NOMO-1 (cell line): ENCODE measurements around the gene SEC23IP.
"Not testable (repeated sequence)": the region's sequence is repeated elsewhere in the genome, so short reads cannot be mapped to it uniquely, and the experiment has no call there.

Experiments
- DNase-seq, 2 experiments: peaks; one replicate each; lab custom pipeline; 2025; ENCODE audit not compliant: unreplicated experiment in 2 of 2; lab: John Stamatoyannopoulos, UW

Gene SEC23IP

DNA sequence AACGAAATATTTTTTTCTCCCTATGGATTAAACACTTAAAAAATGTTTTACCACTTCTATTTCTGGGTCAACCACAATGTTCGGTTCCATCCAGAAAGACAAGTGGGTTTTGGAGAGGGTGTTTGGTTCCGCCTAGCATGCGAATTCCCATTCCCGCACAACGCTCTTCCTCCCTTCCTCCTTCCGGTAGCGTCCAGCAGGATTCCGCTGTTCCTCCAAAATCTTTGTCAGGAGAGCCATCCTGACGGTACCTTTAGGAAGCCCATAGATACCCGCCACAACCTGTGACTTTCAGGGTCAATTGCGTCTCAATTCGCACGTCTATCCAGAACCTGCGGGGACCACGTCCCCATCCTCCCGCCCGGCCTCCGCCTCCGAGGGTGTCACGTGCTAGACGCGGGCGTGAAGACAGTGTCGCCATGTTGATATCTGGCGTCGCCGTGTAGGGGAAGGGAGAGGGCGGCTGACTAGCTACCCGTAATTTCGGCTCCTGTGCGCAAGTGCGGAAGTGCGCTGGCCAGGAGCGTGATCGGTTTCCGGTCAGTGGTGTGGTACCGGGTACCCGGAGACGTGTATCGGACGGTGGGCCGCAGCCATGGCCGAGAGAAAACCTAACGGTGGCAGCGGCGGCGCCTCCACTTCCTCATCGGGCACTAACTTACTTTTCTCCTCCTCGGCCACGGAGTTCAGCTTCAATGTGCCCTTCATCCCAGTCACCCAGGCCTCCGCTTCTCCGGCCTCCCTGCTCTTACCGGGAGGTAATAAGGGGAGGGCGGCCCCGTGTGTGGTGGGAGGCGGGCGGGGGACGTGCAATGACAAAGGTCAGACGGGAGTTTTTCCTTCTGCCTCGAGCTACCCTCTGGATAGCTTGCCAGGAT lies at the start of gene SEC23IP:
Gene SEC23IP, plus strand, starts transcription at position 543 of the 878 bp plus-strand sequence. Its CDS starts 53 bp downstream, at position 596.
- DNase-seq: peak; percentile 92 to 94

- no peak for DNase-seq
Measured at GRCh38 chr10:119845656-119846055, 46.9 kb upstream of the SEC23IP start.

GRCh38 chr10:119849031-119849789 lies 43.3 kb upstream of the SEC23IP start:
- no peak for DNase-seq

- DNase-seq: no peak
Measured at GRCh38 chr10:119849944-119850343, 42.6 kb upstream of the SEC23IP start.

DNA sequence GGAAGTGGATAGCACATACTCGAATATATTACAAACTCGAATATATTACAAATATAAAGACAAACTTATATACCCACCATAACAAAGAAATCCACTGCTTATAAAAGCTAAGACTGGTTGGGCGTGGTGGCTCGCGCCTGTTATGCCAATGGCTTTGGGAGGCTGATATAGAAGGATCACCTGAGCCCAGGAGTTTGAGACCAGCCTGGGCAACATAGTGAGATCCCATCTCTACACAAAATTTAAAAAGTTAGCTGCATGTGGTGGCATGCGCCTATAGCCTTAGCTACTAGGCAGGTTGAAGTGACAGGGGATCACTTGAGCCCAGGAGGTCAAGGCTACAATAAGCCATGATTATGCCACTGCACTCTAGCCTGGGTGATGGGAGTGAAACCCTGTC lies 40.3 kb upstream of the SEC23IP start:
- no peak for DNase-seq

GRCh38 chr10:119852822-119853221 lies 39.7 kb upstream of the SEC23IP start:
- DNase-seq: no peak

- no peak for DNase-seq
Measured at GRCh38 chr10:119853574-119853973, 39.0 kb upstream of the SEC23IP start.

GRCh38 chr10:119858063-119858462 lies 34.5 kb upstream of the SEC23IP start:
- DNase-seq: no peak

DNA sequence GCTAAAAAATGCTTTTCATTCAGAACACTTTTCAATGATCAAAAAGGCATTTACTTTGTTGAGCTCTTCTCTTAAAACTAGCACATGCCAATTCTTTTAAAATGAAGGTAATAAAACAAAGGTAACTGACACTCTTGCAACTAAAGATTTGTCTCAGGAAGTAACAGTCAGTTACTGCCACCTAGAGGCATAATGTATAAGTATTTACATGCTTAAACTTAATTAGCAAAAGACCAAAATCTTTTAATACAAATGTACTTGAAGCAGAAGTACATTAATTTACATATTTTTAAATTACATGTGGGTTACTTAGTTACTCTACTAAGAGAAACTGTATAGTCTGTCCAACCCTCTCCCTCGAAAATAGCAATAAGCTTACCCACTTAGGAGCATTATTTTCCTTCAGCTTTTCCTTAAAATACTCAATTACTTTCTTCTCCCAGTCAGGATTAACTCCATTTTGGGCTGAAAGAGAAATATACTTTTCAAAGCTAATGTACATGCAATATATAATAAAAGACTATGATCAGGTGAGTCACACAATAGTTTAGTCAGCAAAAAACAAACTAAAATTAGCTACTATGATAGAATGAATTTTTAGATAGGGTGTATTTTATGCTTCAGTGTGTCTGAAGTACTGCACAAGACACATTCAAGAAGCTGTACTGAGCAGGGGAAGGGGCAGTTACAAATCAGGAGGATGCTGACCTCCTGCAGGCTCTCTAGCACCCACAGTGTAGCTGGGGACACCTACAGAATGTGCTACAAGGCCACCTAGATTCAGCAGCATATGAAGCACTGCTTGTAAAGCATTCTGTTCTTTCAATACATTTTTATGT lies 32.9 kb upstream of the SEC23IP start:
- peak; percentile 22 to 48 for DNase-seq

DNA sequence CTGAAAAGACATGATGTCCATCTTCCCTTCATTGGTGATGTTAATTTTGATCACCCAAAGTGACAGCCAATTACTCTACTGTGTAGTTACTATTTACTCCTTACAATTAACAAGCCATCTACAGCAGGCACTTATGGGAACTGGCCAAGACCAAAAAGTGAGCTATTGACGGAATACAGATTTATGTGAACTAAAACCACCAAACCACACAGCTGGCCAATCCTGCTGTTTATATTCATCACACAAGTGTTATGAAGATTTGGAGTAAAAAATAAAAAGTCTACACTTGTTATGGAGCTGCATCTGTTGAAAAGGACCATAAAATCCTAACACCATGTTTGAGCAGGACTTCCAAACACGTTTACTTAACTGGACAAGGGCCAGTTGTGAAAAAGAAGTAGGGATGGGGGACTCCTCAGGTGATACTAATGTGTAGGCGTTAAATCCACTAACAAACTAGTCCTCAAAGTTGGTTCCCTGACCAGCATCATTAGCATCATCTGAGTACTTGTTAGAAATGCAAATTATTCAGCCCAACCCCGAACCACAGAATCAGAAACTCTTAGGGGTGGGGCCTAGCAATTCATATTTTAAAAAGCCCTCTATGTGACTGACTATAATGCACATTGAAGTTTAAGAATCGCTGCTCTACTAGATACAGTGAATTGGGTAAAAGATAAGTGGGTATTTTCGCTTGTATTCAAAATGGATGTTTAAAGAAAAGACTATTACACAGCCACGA lies 31.5 kb upstream of the SEC23IP start:
- DNase-seq: no peak

- DNase-seq: no peak
Measured at GRCh38 chr10:119862524-119862923, 30.0 kb upstream of the SEC23IP start.

DNA sequence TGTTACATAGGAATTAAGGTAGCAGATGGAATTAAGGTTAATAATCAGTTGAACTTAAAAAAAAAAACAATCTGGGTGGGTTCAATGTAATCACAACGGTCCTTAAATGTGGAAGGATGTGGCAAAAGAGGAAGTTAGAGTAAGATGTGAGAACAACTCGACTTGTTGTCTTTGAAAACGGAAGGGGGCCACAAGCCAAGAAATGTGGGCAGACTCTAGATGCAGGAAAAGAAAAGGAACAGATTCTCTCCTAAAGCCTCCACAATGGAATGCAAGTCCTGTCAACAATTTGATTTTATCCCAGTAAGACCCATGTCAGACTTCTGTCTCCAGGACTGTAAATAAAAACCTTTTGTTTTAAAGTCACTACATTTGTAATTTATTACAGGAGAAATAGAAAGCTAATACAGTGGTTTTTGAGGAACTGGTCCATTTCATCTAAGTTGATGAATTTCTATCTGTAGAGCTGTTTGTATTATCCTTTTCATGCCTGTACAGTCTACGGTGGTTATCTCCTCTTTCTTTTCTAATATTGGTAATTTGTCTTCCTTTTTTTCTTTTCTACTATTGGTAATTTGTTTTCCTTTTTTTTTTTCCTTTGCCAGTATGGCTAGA lies 28.5 kb upstream of the SEC23IP start:
- no peak for DNase-seq

DNA sequence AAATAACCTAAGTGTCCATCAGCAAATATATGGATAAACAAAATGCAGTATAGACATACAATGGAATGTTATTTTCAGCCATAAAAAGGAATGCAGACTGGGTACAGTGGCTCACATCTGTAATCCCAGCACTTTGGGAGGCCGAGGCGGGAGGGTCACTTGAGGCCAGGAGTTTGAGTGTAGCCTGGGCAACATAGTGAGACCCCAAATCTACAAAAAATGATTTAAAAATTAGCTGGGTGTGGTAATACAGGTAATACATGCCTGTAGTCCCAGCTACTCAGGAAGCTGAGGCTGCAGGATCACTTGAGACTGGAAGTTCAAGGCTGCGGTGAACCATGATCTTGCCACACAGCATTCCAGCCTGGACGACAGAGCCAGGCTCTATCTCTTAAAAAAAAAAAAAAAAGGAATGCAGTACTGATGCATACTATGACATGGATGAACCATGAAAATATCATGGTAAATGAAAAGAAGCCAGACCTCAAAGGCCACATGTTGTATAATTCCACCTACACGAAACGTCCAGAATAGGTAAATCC lies 26.8 kb upstream of the SEC23IP start:
- DNase-seq: no peak

GRCh38 chr10:119867317-119867716 lies 25.2 kb upstream of the SEC23IP start:
- DNase-seq: no peak

GRCh38 chr10:119869398-119869797 lies 23.1 kb upstream of the SEC23IP start:
- DNase-seq: not testable (repeated sequence)

- peak; percentile 59 to 77 for DNase-seq
Measured at GRCh38 chr10:119871881-119872609, 20.5 kb upstream of the SEC23IP start.

DNA sequence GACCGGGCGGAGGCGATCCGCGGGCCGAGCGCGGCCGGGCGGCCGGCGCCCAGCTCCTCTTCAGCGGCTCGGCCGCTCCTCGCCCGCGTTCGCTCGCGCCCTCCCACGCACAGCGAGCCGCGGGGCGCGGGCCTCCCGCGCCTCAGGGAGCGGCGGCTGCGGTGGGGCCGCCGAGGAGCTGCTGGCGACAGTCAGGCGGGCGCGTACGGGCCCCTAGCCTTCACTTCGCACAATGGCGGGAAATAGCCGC lies 20.0 kb upstream of the SEC23IP start, which contains the start of gene MCMBP:
Gene MCMBP, minus strand, starts transcription at position 234 of the 250 bp plus-strand sequence. CDS start 259 bp downstream, outside the sequence.
- DNase-seq: no peak

- DNase-seq: peak; percentile 85 to 92
Measured at GRCh38 chr10:119872860-119873681, 19.5 kb upstream of the SEC23IP start.
